Ammon's horn (tissue), 1 donor: ENCODE data around the gene ANKRD9.
"Not testable (repeated sequence)": the region's sequence is repeated elsewhere in the genome, so short reads cannot be mapped to it uniquely, and the experiment has no call there.

Experiments
- DNase-seq: peaks from one replicate; pipeline ENCODE4 v3.0.0-alpha.2; 2016; ENCODE audit warnings: low spot score

Gene ANKRD9

GRCh38 chr14:102538602-102539543, 29.3 kb upstream of the ANKRD9 start:
- DNase-seq, result no peak

- DNase-seq, result no peak
These were observed 28.5 kb upstream of the ANKRD9 start for GRCh38 chr14:102537981-102538601.

GRCh38 chr14:102532204-102532658, 22.7 kb upstream of the ANKRD9 start:
- no peak for DNase-seq

DNA sequence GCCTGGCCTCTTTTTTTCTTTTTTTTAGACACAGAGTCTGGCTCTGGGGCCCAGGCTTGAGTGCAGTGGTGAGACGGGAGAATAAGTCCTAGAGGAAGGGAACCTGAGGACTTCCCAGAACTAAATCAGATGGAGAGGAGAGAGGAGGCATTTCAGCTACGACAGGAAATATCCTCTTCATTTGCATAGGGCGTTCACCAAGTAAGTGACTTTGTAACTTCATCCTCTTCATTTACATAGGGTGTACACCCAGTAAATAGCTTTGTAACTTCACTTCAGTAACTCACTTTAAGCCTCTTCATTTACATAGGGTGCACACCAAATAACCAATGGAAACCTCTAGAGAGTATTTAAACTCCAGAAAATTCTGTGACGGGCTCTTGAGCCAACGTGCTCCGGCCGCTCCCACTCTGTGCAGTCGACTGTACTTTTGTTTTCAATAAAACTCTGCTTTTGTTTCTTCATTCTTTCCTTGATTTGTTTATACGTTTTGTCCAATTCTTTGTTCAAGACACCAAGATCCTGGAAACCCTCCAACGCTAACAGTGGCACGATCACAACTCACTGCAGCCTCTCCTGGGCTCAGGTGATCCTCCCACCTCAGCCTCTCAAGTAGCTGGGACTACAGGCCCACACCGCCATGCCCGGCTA, 21.4 kb upstream of the ANKRD9 start:
- no peak for DNase-seq

DNA sequence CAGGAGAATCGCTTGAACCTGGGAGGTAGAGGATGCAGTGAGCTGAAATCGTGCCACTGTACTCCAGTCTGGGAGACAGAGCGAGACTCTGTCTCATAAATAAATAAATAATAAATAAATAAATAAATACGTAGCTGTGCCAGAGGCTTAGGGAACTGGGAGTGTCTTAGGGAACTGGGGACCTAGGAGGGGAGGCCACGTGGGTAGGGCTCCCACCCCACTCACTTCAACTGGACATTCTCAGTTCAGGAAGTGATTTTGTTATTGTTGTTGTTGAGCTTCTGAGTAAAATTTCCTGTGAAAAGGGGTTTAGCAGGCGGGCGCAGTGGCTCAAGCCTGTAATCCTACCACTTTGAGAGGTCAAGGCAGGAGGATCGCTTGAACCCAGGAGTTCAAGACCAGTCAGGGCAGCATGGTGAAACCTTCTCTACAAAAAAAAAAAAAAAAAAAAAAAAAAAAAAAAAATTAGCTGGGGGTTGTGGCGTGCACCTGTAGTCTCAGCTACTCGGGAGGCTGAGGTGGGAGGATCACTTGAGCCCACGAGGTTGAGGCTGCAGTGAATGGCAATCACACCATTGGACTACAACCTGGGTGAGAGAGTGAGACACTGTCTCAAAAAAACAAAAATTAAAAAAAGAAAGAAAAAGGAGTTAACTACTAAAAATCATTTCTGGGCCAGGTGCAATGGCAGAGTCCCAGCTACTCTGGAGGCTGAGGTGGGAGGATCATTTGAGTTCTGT, 19.0 kb upstream of the ANKRD9 start:
- DNase-seq, result no peak

GRCh38 chr14:102525929-102526497, 16.4 kb upstream of the ANKRD9 start:
- DNase-seq, result no peak

- DNase-seq, result peak; percentile 32
These were observed 15.8 kb upstream of the ANKRD9 start for GRCh38 chr14:102525219-102525928.

DNA sequence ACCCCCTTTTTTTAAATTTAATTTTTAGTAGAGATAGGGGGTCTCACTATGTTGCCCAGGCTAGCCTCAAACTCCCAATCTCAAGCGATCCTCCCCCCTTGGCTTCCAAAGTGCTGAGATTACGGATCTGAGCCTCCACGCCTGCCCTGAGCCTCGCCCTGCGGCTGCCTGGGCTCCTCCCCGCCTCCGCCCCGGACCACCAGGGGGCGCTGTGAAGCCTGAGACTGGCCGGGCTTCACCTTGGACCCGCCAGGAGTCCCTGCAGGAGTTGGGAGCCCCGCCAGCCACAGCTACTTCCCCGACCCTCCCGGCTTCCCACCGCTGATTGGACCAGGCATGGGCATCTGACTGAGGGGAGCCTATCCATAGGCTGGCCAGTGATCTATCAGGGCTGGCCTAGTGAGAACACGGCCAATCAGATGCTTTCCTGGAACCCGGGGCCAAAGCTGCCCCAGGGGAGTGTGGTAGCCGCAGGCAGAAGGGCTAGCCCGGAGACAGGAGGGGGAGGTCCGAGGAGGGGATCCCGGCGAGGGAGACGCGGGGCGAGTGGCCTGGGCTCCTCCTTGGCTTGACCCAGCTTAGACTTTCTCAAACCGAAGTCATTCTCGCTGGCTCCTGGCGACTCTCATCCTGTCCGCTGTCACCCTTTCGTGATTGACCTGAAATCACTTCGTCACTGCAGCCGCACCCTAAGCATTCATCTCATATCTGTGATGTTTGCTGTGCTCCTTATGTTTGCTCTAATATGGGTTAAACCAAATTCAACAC, 15.1 kb upstream of the ANKRD9 start:
- peak; percentile 96 for DNase-seq

DNA sequence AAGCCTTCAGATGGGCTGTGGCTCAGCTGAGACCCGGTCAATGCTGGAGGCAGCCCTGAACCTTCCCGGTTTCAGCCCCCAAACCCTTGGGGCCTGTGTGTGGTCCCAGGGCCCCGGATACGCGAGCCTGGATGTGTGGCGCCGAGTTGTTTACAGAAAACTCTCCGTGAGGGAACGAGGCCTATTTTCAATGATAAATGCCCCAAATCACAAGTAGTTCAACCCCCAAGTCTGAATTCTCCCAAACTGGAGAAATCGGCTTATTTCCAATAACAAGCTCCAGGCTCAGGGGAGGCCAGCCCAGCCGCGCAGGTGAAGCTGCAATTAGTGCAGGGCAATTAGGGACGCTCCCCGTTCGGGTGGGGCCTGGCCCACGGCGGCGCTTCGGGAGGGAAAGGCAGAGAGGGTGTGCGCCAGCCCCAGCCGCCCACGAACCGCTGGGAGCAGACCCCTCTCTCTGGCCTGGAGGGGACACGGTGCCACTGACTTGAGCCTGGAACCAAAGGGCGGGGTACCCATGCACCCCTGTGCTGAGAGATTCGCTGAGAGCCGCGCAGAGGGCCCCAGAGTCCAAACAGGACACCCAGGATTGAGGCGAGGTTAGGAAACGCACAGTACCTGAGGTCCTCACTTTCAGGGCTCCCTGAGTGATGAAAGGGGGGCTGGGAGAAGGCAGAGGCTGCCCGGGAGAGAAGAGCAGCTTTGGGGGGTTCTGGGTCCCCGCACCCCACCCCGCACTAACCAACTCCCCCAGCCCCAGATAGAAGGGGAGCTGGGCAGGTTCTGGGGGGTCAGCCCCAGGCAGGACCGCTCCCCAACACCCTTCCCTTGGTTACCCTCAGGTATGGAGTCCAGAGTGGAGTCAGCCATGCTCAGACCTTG, 14.2 kb upstream of the ANKRD9 start:
- DNase-seq, result no peak

GRCh38 chr14:102523200-102523568, 13.6 kb upstream of the ANKRD9 start:
- no peak for DNase-seq

DNA sequence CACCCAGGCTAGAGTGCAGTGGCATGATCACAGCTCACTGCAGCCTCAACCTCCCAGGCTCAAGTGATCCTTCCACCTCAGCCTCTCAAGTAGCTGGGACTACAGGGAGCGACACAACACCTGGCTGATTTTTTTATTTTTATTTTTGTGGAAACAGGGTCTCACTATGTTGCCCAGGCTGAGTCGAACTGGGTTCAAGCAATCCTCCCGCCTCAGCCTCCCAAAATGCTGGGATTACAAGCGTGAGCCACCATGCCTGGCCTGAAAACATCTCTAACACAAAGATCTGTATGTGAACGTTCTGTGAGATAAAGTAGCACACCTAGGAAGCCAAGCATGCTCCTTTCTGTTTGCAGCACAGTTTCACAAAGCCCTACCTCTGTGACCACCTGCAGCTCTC, 10.1 kb upstream of the ANKRD9 start:
- DNase-seq, result not testable (repeated sequence)

DNA sequence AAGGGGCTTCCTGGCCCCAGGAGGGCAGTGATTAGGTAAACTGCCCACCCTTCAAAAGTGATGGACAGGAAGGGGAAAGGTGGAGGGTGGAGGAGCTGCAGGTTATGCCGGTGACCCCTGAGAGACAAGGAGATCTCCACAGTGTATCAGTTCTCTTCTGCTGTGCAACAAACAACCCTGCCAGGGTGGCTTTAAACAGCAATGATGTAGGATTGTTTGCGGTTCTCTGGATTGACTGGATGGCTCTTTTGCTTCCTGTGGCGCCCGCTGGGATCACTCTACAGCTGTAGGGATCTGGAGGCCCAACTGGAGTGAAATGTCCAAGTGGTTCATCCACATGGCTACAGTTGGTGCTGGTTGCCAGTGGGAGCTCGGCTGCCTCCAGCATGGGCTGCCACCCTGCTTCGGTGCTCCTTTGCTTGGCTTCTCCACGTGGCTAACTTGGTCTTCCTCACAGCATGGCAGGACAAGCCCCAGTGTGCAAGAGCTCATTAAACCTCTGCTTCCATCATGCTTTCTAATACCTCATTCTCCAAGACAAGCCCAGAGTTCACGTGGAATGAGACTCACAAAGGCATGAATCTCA, 8.6 kb upstream of the ANKRD9 start:
- no peak for DNase-seq

DNA sequence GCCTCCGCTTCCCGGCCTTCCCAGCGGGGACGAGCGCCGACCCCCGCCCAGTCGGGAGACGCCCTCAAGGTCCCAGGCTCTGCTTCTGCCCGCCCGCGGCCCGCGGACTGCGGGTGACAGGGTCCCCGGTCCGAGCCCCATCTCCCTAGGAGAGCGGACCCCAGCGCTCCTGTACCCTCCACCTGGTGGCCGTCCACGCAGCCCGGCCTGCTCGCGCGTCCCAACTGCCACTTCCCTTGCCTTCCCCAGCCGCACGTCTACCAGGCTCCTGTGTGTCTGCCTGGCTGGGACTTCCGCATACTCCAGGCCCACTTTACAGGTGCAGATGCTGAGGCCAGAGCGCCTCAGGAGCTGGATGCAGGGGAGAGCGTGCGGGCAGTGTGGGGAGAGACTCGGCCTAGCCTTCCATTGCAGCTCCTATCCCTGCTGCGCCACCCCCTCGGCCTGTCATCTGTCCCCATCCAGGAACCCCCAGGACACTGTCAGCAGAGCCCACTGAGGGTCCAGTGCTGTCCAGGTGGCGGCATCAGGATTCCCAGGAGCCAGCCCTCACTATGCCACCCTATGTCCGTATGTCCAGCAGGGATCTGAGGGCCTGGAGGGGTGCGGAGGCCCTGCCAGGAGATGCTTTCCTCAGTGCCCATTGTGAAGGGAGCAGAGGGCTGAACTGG, 8.0 kb upstream of the ANKRD9 start:
- no peak for DNase-seq

DNA sequence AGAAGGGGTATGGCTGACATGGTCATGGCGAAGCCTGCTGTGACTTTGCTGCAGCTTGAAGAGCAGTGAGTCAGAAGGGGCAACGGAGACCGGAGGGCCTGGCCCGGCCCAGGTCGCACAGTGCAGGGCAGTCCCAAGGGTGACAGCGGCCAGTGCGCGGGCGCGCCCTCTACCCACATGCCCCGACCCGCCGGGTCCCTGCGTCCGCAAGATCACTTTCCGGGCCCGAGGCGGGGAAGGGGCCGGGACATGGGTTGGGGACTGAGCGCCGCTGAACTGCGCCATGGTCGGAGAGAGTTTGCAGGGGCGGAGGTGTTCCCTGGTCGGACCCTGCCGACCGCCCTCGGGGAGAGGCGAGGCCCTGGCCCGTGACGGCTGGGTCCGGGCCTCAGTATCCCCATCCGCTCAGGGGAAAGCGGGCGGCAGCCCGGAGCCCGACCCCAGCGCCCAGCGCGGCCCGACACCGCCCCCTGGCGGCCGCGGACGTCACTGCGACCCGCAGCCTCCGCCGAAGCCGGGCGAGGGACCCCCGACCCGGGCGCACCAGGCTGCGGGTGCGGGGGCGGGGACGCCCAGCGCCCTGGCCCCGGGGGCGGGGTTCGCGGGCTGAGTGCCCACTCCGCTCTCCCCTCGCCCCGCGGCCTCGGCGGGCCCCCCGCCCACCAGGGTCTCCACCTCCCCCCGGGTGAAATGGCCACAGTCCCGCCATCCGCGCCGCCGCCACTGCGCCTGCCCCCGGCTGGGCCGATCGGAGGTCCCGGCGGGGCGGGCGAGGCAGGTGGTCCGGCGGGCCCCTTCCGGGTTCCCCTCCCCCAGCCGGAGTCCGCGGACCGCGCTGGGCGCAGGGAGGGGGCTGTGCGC, 7.2 kb upstream of the ANKRD9 start:
- DNase-seq, result no peak

DNA sequence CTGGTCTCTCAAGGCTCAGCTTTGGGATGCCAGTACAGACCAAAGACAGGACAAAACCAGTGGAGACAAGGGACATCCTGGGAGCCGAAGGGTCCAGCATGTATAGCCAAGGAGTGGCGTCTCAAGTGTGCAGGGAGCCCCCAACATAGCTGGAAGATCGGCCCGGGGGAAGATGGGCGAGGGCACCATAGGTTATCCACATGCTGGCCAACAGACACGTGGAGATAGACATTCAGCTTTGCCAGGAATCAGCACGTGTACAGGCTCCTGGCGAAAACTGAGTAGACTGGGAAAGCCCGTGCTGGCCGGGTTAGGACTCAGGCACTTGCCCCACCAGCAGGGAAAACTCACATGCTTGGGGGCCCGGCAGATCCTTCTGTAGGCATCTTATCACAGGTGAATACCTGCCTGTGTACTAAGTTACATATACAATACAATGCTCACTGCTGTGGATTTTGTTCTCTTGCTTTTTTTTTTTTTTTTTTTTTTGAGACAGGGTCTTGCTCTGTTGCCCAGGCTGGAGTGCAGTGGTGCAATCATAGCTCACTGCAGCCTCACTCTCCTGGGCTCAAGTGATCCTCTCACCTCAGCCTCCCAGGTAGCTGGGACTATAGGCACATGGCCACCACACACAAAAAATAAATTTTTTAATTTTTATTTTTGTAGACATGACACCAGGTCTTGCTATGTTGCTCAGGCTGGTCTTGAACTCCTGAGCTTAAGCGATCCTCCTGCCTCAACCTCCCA, 5.6 kb upstream of the ANKRD9 start:
- no peak for DNase-seq

- DNase-seq, result no peak
These were observed 4.6 kb upstream of the ANKRD9 start for GRCh38 chr14:102513899-102514772.
